ENCODE measurements around the gene CADM2. TPM values are rescaled to one million over a fixed set of nuclear protein-coding genes. Genes with fewer than 3 reads are reported as not detected.

CADM2 gene
- total RNA-seq, 2 donors from 2014 or later: 24.1 to 29.8 TPM

- no peaks in the 10 kb centered on the region for H3K27me3 Mint-ChIP-seq (ENCODE audit: insufficient read depth)
- H3K4me1 Mint-ChIP-seq: peaks cover 6% of the 10 kb centered on the region
- no peaks in the 10 kb centered on the region for H3K27me3 ChIP-seq (ENCODE audit: control insufficient read depth, insufficient read depth, low read length, poor library complexity, severe bottlenecking)
- no peaks in the 10 kb centered on the region for H3K9me3 ChIP-seq (ENCODE audit: control insufficient read depth, low read length)
- H3K4me3 Mint-ChIP-seq: no peak overlapping the region
- H3K4me1 ChIP-seq (ENCODE audit: control insufficient read depth, insufficient read depth, low read length): no peaks in the 10 kb centered on the region
- peaks cover 14% of the 10 kb centered on the region for H3K9me3 Mint-ChIP-seq
- 91 to 94% methylated on average over 2 to 5 of the region's 6 CpGs for WGBS, 2 experiments (ENCODE audit: insufficient coverage in 1 of 2, insufficient read length in 1 of 2)
- no peaks in the 10 kb centered on the region for H3K36me3 Mint-ChIP-seq (ENCODE audit: low read depth)
- H3K27ac Mint-ChIP-seq: no peak overlapping the region
- no peaks in the 10 kb centered on the region for H3K36me3 ChIP-seq (ENCODE audit: control insufficient read depth, insufficient read depth, low read length)
- H3K27ac ChIP-seq (ENCODE audit: low read depth, low read length): no peak overlapping the region
- no peak overlapping the region for H3K9ac ChIP-seq (ENCODE audit: extremely low read depth, low read length, poor library complexity, severe bottlenecking)
- no peak overlapping the region for H3K4me3 ChIP-seq (ENCODE audit: low read length)
- no peak for TF ChIP-seq CTCF (conservative IDR thresholded peaks at IDR 0.05)
- DNase-seq: no peak
These were observed 1087.8 kb downstream of the CADM2 start for GRCh38 chr3:86046436-86047136.

- WGBS, 2 experiments (ENCODE audit: insufficient coverage in 1 of 2, insufficient read length in 1 of 2): 100% methylated on average over 1 of the region's 1 CpG; no CpG with 5 or more reads in 1 of the 2 experiments
- H3K27ac Mint-ChIP-seq: no peak overlapping the region
These were observed 1088.4 kb downstream of the CADM2 start for GRCh38 chr3:86047161-86047560.

GRCh38 chr3:86051058-86051457 is 1092.3 kb downstream of the CADM2 start:
- H3K27ac Mint-ChIP-seq: no peak overlapping the region
- no peak overlapping the region for H3K9ac ChIP-seq (ENCODE audit: extremely low read depth, low read length, poor library complexity, severe bottlenecking)
- no peak overlapping the region for H3K4me3 Mint-ChIP-seq
- H3K4me1 ChIP-seq (ENCODE audit: control insufficient read depth, insufficient read depth, low read length): no peaks in the 10 kb centered on the region
- TF ChIP-seq CTCF (conservative IDR thresholded peaks at IDR 0.05): no peak
- H3K36me3 Mint-ChIP-seq (ENCODE audit: low read depth): no peaks in the 10 kb centered on the region
- no peaks in the 10 kb centered on the region for H3K27me3 Mint-ChIP-seq (ENCODE audit: insufficient read depth)
- H3K4me3 ChIP-seq (ENCODE audit: low read length): peak overlapping the region; percentile 23
- DNase-seq: no peak
- H3K27ac ChIP-seq (ENCODE audit: low read depth, low read length): no peak overlapping the region
- no peaks in the 10 kb centered on the region for H3K36me3 ChIP-seq (ENCODE audit: control insufficient read depth, insufficient read depth, low read length)
- H3K9me3 Mint-ChIP-seq: no peaks in the 10 kb centered on the region
- no peaks in the 10 kb centered on the region for H3K9me3 ChIP-seq (ENCODE audit: control insufficient read depth, low read length)
- H3K27me3 ChIP-seq (ENCODE audit: control insufficient read depth, insufficient read depth, low read length, poor library complexity, severe bottlenecking): no peaks in the 10 kb centered on the region
- WGBS, 2 experiments (ENCODE audit: insufficient coverage in 1 of 2, insufficient read length in 1 of 2): 84 to 100% methylated on average over 1 of the region's 1 CpG
- H3K4me1 Mint-ChIP-seq: peaks cover 6% of the 10 kb centered on the region

More at GRCh38 chr3:86047161-86047560, 1088.4 kb downstream of the CADM2 start:
- Mint-ChIP-seq H3K9me3 (peaks cover 14% of the 10 kb centered on the region), H3K27me3 (ENCODE audit: insufficient read depth) (no peaks in the 10 kb centered on the region), H3K4me1 (peaks cover 6% of the 10 kb centered on the region), H3K36me3 (ENCODE audit: low read depth) (no peaks in the 10 kb centered on the region), H3K4me3 (no peak overlapping the region)
- no peak for DNase-seq
- no peaks in the 10 kb centered on the region for H3K4me1 ChIP-seq (ENCODE audit: control insufficient read depth, insufficient read depth, low read length)
- no peak overlapping the region for H3K9ac ChIP-seq (ENCODE audit: extremely low read depth, low read length, poor library complexity, severe bottlenecking)
- no peak for TF ChIP-seq CTCF (conservative IDR thresholded peaks at IDR 0.05)
- no peaks in the 10 kb centered on the region for H3K27me3 ChIP-seq (ENCODE audit: control insufficient read depth, insufficient read depth, low read length, poor library complexity, severe bottlenecking)
- H3K36me3 ChIP-seq (ENCODE audit: control insufficient read depth, insufficient read depth, low read length): no peaks in the 10 kb centered on the region
- no peak overlapping the region for H3K4me3 ChIP-seq (ENCODE audit: low read length)
- no peak overlapping the region for H3K27ac ChIP-seq (ENCODE audit: low read depth, low read length)
- no peaks in the 10 kb centered on the region for H3K9me3 ChIP-seq (ENCODE audit: control insufficient read depth, low read length)

All from endodermal cell (in vitro differentiated cells).